Measurements from ENCODE around the gene RERE. TPM values are rescaled to one million over a fixed set of nuclear protein-coding genes. Genes with fewer than 3 reads are reported as not detected.

The RERE gene
- total RNA-seq, 2 donors from 2014 or later = 74.5 to 128 TPM

- DNase-seq (no peak), ATAC-seq (no peak)
- no peaks in the 10 kb centered on the region for H3K9me3 ChIP-seq
- H3K27me3 ChIP-seq = no peaks in the 10 kb centered on the region
- H3K4me3 ChIP-seq = no peak overlapping the region
- H3K4me1 ChIP-seq = peaks cover 46% of the 10 kb centered on the region
- no peak overlapping the region for H3K27ac ChIP-seq
- 77 to 97% methylated on average over 3 of the region's 3 CpGs for WGBS, 2 donors
- no peaks in the 10 kb centered on the region for H3K36me3 ChIP-seq (replicated peaks in 1 of 2; ENCODE audit: insufficient read depth in 1 of 2, low read depth in 2 of 2)
- intact Hi-C loops (cut with DNase I) = no loop called here
- TF ChIP-seq CTCF (IDR thresholded peaks at IDR 0.05) (no peak), POLR2A (IDR thresholded peaks at IDR 0.05) (no peak)
These were observed 251.6 kb downstream of the RERE start for GRCh38 chr1:8565802-8566201.

GRCh38 chr1:8563944-8564537 is 253.4 kb downstream of the RERE start:
- no peak overlapping the region for H3K4me3 ChIP-seq
- no peaks in the 10 kb centered on the region for H3K27me3 ChIP-seq
- H3K9me3 ChIP-seq = no peaks in the 10 kb centered on the region
- H3K4me1 ChIP-seq = peaks cover 32% of the 10 kb centered on the region
- intact Hi-C loops (cut with DNase I) = no loop called here
- WGBS, 2 donors = 28 to 48% methylated on average over 2 of the region's 2 CpGs
- DNase-seq (no peak), ATAC-seq (no peak)
- no peaks in the 10 kb centered on the region for H3K36me3 ChIP-seq (replicated peaks in 1 of 2; ENCODE audit: insufficient read depth in 1 of 2, low read depth in 2 of 2)
- H3K27ac ChIP-seq = peak overlapping the region in 1 of 4 donors; percentile 31
- no peak for TF ChIP-seq POLR2A (IDR thresholded peaks at IDR 0.05)
- TF ChIP-seq CTCF (IDR thresholded peaks at IDR 0.05) = no peak

GRCh38 chr1:8562881-8563865 is 254.3 kb downstream of the RERE start:
- H3K27me3 ChIP-seq = no peaks in the 10 kb centered on the region
- H3K4me1 ChIP-seq = peaks cover 32% of the 10 kb centered on the region
- WGBS, 2 donors = 35 to 40% methylated on average over 4 of the region's 4 CpGs
- no peaks in the 10 kb centered on the region for H3K9me3 ChIP-seq
- intact Hi-C loops (cut with DNase I) = no loop called here
- ATAC-seq (no peak), DNase-seq (no peak)
- no peaks in the 10 kb centered on the region for H3K36me3 ChIP-seq (replicated peaks in 1 of 2; ENCODE audit: insufficient read depth in 1 of 2, low read depth in 2 of 2)
- TF ChIP-seq CTCF (IDR thresholded peaks at IDR 0.05) (no peak), POLR2A (IDR thresholded peaks at IDR 0.05) (no peak)
- no peak overlapping the region for H3K4me3 ChIP-seq
- peak overlapping the region in 2 of 4 donors; percentile 10 to 31 for H3K27ac ChIP-seq

- H3K9me3 ChIP-seq = no peaks in the 10 kb centered on the region
- ATAC-seq (no peak), DNase-seq (no peak)
- no peaks in the 10 kb centered on the region for H3K27me3 ChIP-seq
- intact Hi-C loops (cut with DNase I) = no loop called here
- TF ChIP-seq CTCF (IDR thresholded peaks at IDR 0.05) (no peak), POLR2A (IDR thresholded peaks at IDR 0.05) (no peak)
- WGBS, 2 donors = 88 to 100% methylated on average over 2 of the region's 2 CpGs
- H3K4me3 ChIP-seq = no peak overlapping the region
- peaks cover 24% of the 10 kb centered on the region for H3K4me1 ChIP-seq
- no peak overlapping the region for H3K27ac ChIP-seq
- no peaks in the 10 kb centered on the region for H3K36me3 ChIP-seq (replicated peaks in 1 of 2; ENCODE audit: insufficient read depth in 1 of 2, low read depth in 2 of 2)
These were observed 255.2 kb downstream of the RERE start for GRCh38 chr1:8562222-8562621.

Data from body of pancreas (tissue), 4 donors.